Right lung (tissue), 10 donors: ENCODE measurements around the gene USP13. TPM values are rescaled to one million over a fixed set of nuclear protein-coding genes. Genes with fewer than 3 reads are reported as not detected.
"Not testable (repeated sequence)": the region's sequence is repeated elsewhere in the genome, so short reads cannot be mapped to it uniquely, and the experiment has no call there.

Experiments
- DNase-seq, 2 donors: peaks; one replicate each; pipeline ENCODE4 v3.0.0-alpha.2; 2013
- long read RNA-seq, 8 donors: transcript quantifications; one replicate each; lab custom pipeline, GENCODE V29; 2026
- polyA plus RNA-seq, 5 donors: library from polyadenylated mRNA; unstranded; fragments of 120-200 nt; gene quantifications; one replicate each; pipeline versions ENCODE4 v1.2.1 to v1.2.3, GENCODE V29; 2013; ENCODE audit warnings: inconsistent platforms in 1 of 5, low replicate concordance in 1 of 5; ENCODE audit not compliant: insufficient read length in 5 of 5, insufficient read depth in 1 of 5

The USP13 gene
- polyA plus RNA-seq, result 10 to 100 TPM; 14.5 to 27.6 (median 23.3) TPM
- long read RNA-seq, donor 1, full-length matches to known transcripts, result 3 of 3 reads
- long read RNA-seq, donor 1, partial matches to known transcripts, result 0 of 3 reads
- long read RNA-seq, donor 1, other reads (novel, unspliced or antisense), result 0 of 3 reads
- long read RNA-seq, donor 2, full-length matches to known transcripts, result 1 of 1 reads
- long read RNA-seq, donor 2, partial matches to known transcripts, result 0 of 1 reads
- long read RNA-seq, donor 2, other reads (novel, unspliced or antisense), result 0 of 1 reads
- long read RNA-seq, donor 3, full-length matches to known transcripts, result 2 of 2 reads
- long read RNA-seq, donor 3, partial matches to known transcripts, result 0 of 2 reads
- long read RNA-seq, donor 3, other reads (novel, unspliced or antisense), result 0 of 2 reads
- long read RNA-seq, donor 4, result 0 reads
- long read RNA-seq, donor 5, result 0 reads
- long read RNA-seq, donor 6, full-length matches to known transcripts, result 1 of 1 reads
- long read RNA-seq, donor 6, partial matches to known transcripts, result 0 of 1 reads
- long read RNA-seq, donor 6, other reads (novel, unspliced or antisense), result 0 of 1 reads
- long read RNA-seq, donor 7, result 0 reads
- long read RNA-seq, donor 8, result 0 reads

- DNase-seq, result peak; percentile 77 to 79
Observed at GRCh38 chr3:179652447-179653095, at the start of gene USP13. TSS of gene USP13 (plus strand) at chr3:179653040. CDS start at chr3:179653226, 186 bp downstream.

GRCh38 chr3:179603321-179603720 lies 49.5 kb upstream of the USP13 start:
- no peak for DNase-seq

- DNase-seq, result no peak
Observed at GRCh38 chr3:179603831-179604230, 49.0 kb upstream of the USP13 start.

GRCh38 chr3:179604321-179605078 lies 48.3 kb upstream of the USP13 start, which contains the start of the genes MRPL47 and NDUFB5:
TSS of gene MRPL47 (minus strand) at chr3:179604638. CDS start at chr3:179604624, 14 bp downstream.
TSS of gene NDUFB5 (plus strand) at chr3:179604794. CDS start at chr3:179604816, 22 bp downstream.
- DNase-seq, result peak; percentile 96 to 97

- DNase-seq, result no peak
Observed at GRCh38 chr3:179606534-179607085, 46.2 kb upstream of the USP13 start.

GRCh38 chr3:179608931-179609720 lies 43.7 kb upstream of the USP13 start:
- no peak for DNase-seq

GRCh38 chr3:179610066-179610465 lies 42.8 kb upstream of the USP13 start:
- DNase-seq, result no peak

GRCh38 chr3:179613807-179614206 lies 39.0 kb upstream of the USP13 start:
- no peak for DNase-seq

- DNase-seq, result no peak
Observed at GRCh38 chr3:179615458-179616173, 37.2 kb upstream of the USP13 start.

- DNase-seq, result no peak
Observed at GRCh38 chr3:179622023-179622422, 30.8 kb upstream of the USP13 start.

- no peak for DNase-seq
Observed at GRCh38 chr3:179624451-179624850, 28.4 kb upstream of the USP13 start.

- DNase-seq, result no peak
Observed at GRCh38 chr3:179630753-179631451, 21.9 kb upstream of the USP13 start.

- no peak for DNase-seq
Observed at GRCh38 chr3:179640469-179640868, 12.4 kb upstream of the USP13 start.

- no peak for DNase-seq
Observed at GRCh38 chr3:179642871-179643270, 10.0 kb upstream of the USP13 start.

- DNase-seq, result not testable (repeated sequence)
Observed at GRCh38 chr3:179643837-179644236, 9.0 kb upstream of the USP13 start.

GRCh38 chr3:179646177-179646576 lies 6.7 kb upstream of the USP13 start:
- DNase-seq, result no peak

- DNase-seq, result no peak
Observed at GRCh38 chr3:179651687-179652446, 973 bp upstream of the USP13 start.

GRCh38 chr3:179653096-179653797 lies 407 bp downstream of the USP13 start:
- peak; percentile 76 to 78 for DNase-seq
